ELF-1 (cell line): ENCODE measurements around the gene ARHGEF33.
A peak's percentile ranks its signal among the peaks of the same experiment; 100 is the strongest.

Source experiments
- DNase-seq: peaks from one replicate; pipeline ENCODE4 v3.0.0-alpha.2; 2016; ENCODE audit warnings: low read depth, low spot score

The ARHGEF33 gene

DNA sequence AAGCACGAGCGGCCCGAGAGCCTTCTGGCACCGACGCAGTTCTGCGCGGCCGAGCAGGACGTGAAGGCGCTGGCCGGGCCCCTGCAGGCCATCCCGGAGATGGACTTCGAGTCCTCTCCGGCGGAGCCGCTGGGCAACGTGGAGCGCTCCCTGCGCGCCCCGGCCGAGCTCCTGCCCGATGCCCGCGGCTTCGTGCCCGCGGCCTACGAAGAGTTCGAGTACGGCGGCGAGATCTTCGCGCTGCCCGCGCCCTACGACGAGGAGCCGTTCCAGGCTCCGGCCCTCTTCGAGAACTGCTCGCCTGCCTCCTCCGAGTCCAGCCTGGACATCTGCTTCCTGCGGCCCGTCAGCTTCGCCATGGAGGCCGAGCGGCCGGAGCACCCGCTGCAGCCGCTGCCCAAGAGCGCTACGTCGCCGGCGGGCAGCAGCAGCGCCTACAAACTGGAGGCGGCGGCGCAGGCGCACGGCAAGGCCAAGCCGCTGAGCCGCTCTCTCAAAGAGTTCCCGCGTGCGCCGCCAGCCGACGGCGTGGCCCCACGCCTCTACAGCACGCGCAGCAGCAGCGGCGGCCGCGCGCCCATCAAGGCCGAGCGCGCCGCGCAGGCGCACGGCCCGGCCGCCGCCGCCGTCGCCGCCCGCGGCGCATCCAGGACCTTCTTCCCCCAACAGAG is 70.4 kb downstream of the ARHGEF33 start:
- DNase-seq: peak; percentile 88

DNA sequence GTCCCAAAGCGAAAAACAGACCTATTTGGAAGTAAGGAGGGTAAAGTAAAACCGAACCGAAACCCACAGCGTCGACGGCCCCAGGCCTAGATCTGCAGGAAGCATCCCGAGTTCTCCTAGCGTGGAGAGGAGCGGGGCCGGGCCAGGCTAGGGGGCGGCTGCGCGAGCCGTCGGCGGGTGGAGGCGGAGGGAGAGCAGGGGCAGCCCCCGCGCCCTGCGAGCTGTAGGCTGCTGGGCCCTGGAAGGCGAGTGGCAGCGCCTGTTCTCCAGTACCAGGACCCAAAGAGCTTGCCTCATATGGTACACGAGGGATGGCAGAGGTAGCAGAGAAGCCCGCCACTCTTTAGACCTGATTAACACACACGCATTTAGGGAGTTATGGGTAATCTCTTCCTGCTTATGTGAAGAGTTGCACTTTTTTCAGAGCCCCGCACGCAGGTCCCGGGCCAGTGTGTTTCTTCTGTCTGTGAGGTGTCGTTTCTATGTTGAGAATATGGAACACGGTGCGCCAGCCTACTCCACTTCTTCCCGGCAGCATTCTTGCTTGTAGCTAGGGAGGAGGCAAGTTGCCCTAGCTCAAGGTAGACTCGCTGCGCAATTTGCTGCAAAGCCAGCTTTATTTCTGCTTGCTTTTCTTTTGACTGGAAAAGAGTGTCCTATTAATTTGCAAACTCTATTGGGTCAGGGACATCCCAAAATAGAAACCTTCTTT is 71.1 kb downstream of the ARHGEF33 start:
- no peak for DNase-seq

DNA sequence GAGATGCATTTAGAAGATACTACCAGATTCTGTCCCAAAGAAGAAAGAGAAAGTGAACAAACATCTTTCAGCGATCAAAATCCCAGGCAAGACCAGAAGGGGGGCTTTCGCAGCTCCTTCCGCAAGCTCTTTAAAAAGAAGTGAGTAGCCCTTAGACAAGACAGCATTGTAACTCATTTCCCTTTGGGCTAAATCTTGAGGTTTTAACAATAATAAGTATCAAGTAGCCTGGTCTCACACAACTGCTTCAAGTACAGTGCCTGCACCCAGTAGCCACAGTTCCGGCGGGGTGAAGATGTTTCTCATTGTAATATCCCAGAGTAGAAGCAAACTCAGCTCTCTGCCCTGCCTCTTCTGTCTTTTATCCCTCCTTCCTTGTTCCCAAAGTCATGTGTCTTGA is 76.3 kb downstream of the ARHGEF33 start:
- DNase-seq: no peak

DNA sequence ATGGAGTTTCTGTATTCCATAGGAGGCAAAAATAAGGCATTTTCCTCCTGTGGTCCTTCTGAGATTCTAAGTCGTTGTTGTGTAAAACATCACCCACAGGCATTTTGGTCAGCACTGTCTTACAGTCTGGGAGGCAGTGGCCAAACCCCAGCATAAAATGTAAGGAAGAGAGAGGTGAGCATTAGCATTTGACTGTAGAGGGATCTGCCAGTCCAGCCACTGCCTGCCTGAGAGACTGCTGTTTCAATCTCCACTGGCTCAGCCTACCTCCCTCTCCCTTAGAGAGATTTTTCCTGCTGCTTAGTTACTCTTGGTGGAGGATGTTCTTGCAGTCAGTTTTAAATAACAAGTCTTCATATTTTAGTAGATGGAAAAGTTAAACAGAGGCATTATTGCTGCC is 77.0 kb downstream of the ARHGEF33 start:
- DNase-seq: no peak

DNA sequence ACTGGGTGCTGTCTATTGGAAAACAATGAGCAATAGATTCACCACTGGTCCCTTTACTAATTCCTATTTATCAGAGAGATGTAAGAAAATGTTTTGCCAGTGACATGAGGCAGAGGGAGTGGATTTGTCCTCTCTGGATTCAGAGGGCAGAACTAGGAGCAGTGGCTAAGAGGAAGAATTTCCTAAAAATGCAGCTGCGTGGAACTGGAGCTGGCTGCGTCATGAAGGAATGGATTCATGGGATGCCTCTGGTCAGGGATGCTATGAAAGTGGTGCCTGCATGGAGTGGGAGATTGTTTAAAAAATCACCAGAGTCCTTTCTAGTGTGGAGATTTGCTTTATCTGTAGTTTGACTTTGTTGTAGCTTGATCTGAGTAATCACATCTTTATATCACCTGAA is 78.3 kb downstream of the ARHGEF33 start:
- no peak for DNase-seq

DNA sequence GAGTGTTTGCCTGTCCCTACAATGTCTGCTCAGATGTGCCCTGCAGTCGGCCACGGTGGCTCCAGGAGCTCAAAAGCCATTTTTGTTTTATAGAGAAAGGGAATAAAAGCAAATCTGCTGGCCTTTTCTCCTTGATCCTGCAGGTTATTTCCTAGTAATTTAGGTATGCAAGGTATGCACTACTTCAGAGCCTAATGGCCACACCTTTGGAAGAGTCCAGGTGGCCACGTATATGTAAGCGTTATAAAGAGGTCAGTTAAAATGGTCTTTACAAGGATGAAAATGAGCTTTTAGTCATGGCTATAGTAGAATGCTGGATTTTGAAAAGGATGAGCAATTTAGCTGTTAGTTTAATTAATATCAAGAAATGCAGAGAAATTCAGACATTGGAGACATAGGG is 81.7 kb downstream of the ARHGEF33 start:
- DNase-seq: no peak

DNA sequence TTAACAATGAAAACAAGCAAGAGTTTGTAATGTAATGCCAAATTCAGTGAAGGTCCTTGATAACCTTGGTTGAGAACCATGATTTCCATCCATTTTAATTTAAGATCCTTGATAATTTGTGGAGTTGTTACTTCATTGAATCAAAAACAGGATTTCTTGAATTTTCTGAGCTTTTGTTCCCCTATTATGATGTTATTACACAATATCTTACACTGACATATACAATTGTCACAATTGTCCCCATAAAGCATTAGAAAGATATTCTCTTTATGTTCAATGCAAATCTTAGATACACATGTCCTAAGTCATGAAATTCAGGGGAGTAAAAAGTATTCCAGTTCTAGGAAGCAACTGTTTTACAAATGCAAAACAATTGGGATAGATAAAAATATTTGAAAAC is 83.6 kb downstream of the ARHGEF33 start:
- no peak for DNase-seq

DNA sequence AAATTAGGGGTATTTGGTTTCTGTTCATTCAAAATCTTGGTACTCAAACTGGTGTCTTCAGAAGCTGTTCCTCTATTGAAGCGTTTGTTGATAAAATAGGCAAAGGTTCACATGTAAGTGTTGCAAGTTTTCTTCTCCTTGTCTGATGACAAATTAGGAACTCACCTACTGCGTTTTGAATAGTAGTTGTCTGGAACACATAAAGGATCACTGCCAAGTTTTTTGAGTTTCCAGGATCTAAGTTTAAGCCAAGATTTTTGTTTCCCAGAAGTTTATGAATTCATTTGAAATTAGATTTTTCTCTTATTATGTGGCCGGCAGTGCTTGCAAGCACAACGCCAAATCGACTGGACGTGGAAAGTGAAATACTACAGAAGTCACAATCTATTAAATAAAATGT is 85.4 kb downstream of the ARHGEF33 start:
- DNase-seq: no peak

DNA sequence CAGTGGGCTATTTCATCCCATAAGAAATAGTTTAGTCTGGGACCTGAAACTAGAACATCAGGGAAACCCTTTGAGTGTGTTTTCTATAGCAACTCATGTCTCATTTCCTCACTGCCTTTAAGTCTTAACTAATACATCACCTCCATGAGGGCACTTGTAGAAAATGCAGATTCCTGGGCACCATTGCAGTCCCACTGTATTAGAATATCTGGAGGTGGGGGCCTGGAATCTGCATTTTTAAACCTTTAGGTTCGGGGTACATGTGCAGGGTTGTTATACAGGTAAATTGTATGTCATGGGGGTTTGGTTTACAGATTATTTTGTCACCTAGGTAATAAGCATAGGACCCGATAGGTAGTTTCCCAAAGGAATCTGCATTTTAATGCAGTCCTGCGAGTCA is 87.4 kb downstream of the ARHGEF33 start:
- no peak for DNase-seq

DNA sequence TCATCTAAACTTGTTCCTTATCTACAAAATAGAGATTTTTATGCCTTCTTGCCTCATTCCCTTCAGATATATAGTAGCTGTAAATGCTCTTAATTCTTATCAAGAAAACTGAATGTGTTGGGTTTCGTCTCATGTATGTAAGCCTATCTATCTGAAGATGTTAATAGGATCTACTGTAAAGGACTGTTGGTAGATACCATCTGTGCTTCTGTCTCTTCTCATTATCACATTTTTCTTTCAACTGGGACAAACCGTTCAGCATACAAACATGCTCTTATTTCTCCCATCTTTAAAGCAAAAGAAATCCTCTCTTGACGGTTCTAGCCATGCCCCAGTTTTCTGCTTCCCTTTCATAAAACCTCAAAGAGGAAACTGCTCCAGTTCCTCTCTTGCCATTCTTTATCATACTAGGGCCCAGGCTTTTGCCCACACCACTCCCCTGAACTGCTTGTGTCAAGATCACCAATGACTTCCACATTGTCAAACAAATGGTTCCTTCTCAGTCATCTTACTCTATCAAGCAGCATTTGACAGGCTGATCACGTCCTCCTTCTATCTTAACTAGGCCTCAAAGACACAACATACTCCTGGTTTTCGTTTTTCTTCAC is 88.7 kb downstream of the ARHGEF33 start:
- DNase-seq: no peak

DNA sequence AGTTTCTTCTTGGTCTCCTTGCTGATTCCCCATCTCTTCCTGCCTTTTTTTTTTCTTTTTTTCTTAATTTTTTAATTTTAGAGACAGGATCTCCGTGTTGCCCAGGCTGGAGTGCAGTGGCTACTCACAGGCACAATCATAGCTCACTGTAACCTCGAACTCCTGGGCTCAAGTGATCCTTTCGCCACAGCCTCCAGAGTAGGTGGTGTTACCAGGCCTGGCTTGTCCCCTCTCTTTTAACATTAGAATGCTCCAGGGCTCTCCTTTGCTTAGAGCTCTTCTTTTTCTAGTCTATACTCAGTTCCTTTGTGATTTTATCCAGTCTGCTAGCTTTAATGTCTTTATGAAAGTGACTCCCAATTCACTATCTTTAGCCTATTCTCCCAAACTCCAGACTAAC is 89.2 kb downstream of the ARHGEF33 start:
- DNase-seq: no peak

DNA sequence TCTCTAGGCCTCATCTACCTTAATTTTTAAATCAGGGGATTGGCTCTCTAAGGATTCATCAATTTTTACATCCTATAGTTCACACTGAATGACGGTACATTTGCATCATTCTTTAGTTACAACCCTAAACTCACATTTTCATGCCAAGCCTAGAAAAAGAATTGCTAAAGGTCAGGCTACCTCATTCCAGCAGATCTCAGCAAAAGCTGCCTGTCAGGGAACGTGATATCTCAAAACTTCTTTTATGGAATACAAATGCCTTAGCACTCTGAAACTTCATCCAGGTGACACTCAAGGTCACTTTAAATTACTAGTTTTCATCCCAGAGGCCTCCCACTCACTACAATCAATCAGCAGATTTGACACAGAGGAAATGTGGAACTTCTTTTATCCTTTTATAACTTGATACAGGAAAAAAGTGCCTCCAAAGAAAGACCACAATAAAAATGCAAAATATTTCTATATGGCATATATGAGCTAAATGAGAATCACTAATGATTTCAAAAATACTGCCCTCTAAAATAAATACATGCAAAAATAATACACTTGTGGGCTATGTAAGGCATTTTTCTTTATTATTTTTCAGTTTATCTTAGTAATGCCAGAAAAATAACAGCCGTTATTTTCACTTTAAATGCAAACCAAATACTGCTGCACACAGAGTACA is 91.5 kb downstream of the ARHGEF33 start:
- DNase-seq: no peak

DNA sequence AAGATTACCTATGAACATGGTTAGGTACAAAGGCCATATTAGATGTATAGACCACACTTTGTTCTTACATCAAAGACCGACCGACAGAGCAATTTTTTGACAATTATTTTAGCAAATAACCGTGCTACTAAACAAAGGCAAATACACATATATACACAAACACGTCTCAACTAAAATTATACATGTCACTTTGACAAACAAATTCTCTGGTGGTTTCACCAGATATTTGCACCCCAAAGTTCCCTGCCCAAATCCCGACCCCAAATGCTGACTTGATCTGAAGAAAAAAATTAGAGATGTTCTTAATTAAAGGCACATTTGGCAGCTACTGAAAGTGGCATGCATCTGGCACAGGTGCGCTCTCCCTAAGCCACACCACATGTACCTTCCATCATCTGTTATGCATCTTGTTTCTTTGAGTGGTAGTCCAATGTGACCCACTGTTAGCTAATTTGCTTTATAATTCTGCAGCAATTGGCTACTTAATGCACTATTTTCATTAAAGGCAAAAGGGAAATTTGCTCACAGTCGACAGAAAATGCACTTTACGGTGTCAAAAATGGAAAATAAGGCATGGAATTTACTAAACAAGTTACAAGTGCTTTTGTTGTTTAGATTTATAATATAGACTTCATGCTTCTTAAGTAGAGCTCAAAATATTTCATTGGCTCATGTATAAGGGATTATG is 92.1 kb downstream of the ARHGEF33 start:
- DNase-seq: no peak

DNA sequence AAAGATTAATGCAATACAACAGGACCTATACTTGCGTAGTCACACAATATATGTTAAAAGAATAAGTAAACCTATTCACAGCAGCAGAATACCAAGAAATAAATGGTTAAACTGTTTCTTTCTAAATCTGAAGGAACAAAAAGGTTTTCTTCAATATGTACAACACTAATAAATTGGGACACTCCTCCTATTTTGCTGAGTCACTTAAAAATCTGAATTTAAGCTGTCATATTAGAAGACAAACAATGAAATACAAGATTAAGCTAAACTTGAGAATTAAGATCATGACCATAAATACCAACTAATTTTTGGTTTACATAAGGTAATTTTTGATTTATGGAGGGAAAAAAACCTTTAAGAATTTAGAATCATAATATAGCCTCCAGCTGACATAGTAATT is 92.8 kb downstream of the ARHGEF33 start:
- DNase-seq: no peak

DNA sequence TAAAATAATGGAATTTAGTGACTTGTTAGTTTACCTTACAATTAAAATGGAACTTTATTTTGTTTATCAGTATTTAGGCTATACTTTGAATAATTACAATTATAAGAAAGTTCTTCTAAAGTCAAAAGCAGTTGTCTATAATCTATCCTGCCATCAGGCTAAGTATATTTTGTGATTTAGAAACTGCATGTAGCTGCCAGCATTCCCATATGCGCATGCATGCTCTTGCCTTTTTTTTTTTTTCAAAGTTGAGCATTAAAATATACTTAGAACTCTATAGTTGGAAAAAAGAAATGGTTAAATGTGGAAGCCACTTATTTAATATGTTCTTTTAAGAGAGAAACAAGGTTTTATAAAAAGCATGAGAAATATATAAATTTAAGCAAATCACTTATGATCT is 99.0 kb downstream of the ARHGEF33 start:
- DNase-seq: no peak

DNA sequence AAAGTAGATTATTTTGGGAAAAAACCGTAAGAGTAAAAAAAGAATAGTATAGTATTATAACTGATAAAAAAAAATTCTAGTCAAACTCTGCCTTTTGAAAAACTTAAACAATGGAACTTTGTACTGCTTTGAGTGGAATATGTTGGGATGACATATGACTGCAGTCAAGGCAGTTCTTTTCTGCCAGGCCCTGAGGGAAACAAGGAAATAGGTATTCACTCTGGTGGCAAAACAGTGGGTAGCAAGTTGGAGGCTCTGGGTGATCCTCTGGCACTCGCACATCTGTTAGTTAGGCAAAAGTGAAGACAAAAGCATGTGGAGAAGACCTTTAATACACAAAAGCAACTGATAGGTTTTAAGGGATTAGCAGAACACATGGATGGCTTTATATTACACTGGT is 102.2 kb downstream of the ARHGEF33 start:
- no peak for DNase-seq

DNA sequence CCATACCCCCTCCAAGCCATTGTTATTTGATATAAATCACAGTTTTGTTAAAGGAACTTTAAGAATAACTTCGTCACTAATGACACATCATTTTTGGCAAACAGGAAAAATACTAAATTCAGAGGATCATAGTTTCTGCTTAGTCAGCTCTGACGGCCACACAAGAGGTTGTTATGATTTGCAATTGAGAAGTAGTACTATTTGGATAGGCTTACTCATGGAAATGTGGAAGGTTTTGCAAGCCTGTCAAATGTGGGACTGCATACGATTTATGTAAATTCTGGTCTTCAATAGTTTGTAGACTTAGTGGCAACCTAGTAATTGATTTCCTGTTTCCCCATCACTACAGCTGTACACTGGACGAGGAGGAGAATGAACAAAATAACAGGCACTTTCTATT is 108.1 kb downstream of the ARHGEF33 start:
- DNase-seq: no peak

DNA sequence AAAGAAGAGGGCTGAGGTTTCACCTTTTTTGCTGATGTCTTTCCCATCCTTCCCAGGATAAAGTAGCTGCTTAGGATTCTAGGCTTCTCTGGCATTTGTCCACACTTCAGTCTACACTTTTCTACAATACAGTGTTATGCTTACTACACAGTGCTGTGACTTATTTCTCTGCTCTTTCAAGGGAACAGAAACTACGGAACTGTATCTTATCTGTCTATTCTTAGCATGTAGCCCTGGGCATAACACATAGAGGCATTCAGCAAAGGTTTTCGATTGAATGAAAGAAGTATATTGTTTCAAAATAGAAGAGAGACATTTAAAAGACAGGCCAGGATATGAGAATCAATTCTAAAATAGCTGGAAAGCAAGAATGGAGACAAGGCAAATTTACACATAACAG is 110.9 kb downstream of the ARHGEF33 start:
- no peak for DNase-seq

DNA sequence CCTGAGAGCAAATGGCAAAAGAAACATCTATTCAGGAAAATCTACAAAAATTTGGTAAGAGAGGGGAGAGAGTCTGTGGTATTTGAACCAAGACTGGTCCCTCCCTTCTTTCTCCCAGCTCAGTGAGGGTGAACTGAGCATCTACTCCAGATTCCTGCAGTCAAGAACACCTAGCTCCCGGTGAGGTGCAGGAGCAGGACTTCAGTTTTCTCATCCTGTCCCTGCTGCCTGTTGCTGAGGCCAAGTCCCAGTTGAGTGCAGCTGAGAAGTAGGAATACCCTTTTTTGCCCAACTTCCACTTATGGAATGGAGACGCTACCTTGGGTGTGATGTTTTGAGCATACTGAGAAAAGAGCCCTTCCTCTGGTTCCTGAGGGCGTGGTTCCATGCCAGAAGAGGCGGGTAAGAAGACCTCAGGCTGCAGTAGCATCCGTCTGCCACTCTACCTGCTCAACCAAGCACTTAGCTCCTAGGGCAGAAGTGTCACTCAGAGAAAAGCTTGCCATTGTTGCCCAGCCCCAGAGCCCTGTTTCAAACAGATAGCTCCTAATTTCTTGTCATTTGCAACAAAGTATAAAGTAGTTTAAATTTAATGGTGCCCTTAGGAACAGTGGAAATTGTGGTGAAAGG is 118.3 kb downstream of the ARHGEF33 start:
- peak; percentile 4 for DNase-seq

DNA sequence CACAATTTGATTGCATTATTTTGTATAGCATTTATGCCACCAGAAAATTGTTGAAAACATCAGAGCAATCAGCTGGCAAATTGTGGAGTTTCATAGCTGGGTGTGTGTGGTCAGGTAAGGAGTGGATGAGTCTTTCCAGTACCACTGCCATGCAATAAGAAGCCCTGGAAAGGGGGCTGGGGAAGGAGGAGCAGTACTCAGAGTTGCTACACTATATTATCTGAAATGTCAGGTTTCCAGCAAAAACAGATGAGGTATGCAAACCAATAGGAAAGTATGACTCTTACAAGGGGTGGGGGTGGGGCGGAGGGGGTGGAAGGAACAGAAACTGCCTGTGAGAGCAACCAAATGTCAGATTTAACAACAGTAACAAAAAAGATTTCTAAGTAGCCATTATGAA is 119.0 kb downstream of the ARHGEF33 start:
- DNase-seq: no peak

DNA sequence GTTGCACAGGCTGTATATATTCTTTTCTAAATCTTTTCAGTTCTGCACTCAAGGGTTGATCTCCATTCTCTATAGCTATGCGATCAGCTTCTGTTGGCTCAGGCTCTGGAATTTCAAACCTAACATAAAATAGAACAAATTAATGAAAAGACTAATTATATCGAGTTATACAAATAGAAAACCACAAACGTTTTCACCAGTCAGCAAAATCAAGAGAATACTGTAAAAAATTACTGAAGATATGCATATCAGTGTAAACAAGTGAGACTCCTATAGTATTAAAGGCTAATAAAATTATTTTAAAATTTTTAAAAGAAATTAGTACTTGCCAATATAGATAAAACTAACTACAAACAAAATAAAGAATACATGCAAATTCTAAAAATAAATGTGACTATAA is 124.2 kb downstream of the ARHGEF33 start:
- DNase-seq: no peak

DNA sequence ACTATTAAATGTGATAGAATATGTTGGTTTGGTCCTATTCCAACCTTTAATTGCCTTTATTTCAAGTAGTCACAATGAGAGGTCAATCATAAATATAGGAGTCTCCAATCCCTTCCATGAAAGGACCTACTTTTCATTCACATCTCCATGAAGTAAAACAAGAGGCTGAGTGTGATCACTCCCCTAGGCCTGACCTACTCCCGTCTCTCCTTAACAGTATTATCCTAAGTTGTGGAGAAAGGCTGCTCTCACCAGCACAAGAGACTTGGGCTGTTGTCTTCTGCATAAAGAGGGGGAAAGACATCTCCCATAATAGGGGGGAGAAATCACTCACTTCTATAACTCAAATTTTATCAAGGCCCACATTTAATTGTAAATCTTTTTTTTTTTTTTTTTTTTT is 125.7 kb downstream of the ARHGEF33 start:
- no peak for DNase-seq
